H1 (cell line): Measurements from ENCODE around the gene PLPPR4. TPM values are rescaled to one million over a fixed set of nuclear protein-coding genes. Genes with fewer than 3 reads are reported as not detected.

Experiments
- BRCA1 ChIP-seq: IDR thresholded peaks from 2 replicates; pipeline ENCODE4 v1.6.1; 2012; ENCODE audit warnings: low read depth, low read length, improper control_type of control experiment
- RFX5 ChIP-seq: IDR thresholded peaks from 2 replicates; pipeline ENCODE4 v1.6.1; 2011; ENCODE audit warnings: low read depth, low read length, improper control_type of control experiment, borderline replicate concordance
- SRF ChIP-seq: IDR thresholded peaks from 2 replicates; pipeline ENCODE4 v1.6.1; 2011; ENCODE audit warnings: mild to moderate bottlenecking, low read depth, low read length, moderate library complexity
- polyA plus RNA-seq, 7 experiments: library from polyadenylated mRNA; depleted of rRNA in 3 of 7; stranded (reverse) in 5 of 7; unstranded in 2 of 7; fragments of >200 nt in 5 of 7; fragments of 200-250 nt in 2 of 7; gene quantifications; 1 replicate in 5 of 7; 2 replicates in 1 of 7; 4 replicates in 1 of 7; pipeline versions ENCODE4 v1.2.1 to v1.2.3, GENCODE V29; 2011 to 2013; ENCODE audit warnings: missing spikeins in 2 of 7, mixed read lengths in 2 of 7
- total RNA-seq: library from RNA; stranded (reverse); fragmentation: NEBNext Ultra II Directional; extraction: Animal tissue kit (Norgen Biotek cat#: 25700); gene quantifications from 2 replicates; pipeline ENCODE4 v1.2.1, GENCODE V29; 2021

Gene PLPPR4
- total and polyA plus RNA-seq, 2 of the 8 experiments (the other 6 are each of a cell fraction or from before 2014, with no cell fraction given): 0.74 to 2.2 TPM

DNA sequence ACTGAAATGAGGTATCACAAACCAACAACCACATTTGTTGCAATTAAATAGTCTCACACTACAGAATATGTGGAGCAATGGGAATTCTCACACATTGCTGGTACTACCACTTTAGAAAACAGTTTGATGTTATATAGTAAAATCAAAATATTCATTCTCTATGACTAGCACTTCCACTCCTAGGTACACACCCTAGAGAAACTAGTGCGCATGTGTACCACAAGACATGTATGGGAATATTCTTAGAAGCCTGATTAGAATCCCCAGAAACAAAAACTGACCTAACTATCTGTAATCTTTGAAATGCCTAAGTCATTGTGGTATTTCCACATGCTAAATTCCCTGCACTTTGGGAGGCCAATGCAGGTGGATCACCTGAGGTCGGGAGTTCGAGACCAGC lies 18.1 kb upstream of the PLPPR4 start (continued):
- TF ChIP-seq RFX5 (no peak), BRCA1 (no peak), SRF (no peak)
